ENCODE measurements around the gene ABCB7. TPM values are rescaled to one million over a fixed set of nuclear protein-coding genes. Genes with fewer than 3 reads are reported as not detected.

The ABCB7 gene
- total and polyA plus RNA-seq, 2 experiments from 2014 or later: 26.3 to 64.2 TPM

- H3K9me2 ChIP-seq (ENCODE audit: insufficient read depth): peaks cover 7% of the 10 kb centered on the region; the same call in 1 of the 2 replicates
- Mint-ChIP-seq H3K36me3 (ENCODE audit: low read depth) (peaks cover 4% of the 10 kb centered on the region; the same call in 2 of the 3 replicates), H3K9me3 (no peaks in the 10 kb centered on the region), H3K4me3 (no peak overlapping the region), H3K27me3 (ENCODE audit: insufficient read depth, low read depth, poor library complexity) (no peaks in the 10 kb centered on the region), H3K4me1 (peaks cover 28% of the 10 kb centered on the region), H3K27ac (peak overlapping the region; percentile 92)
- no peaks in the 10 kb centered on the region for H4K20me1 ChIP-seq (replicated peaks; ENCODE audit: insufficient read depth)
- no peak overlapping the region for H2AFZ ChIP-seq
- no peaks in the 10 kb centered on the region for H3K27me3 ChIP-seq (ENCODE audit: insufficient read depth)
- H3K27ac ChIP-seq (ENCODE audit: low read depth): no peak overlapping the region
- no peaks in the 10 kb centered on the region for H3K36me3 ChIP-seq (ENCODE audit: insufficient read depth)
- no peaks in the 10 kb centered on the region for H3F3A ChIP-seq (replicated peaks; ENCODE audit: low read depth)
- DNase-seq (ENCODE audit: low spot score): no peak
- H3K79me2 ChIP-seq (replicated peaks; ENCODE audit: insufficient read depth): 0 out of 2 replicates have a peak, but pooled peaks cover 7% of the 10 kb centered on the region
- ATAC-seq: no peak
- TF ChIP-seq EZH2phosphoT487 (IDR thresholded peaks at IDR 0.05; ENCODE audit: unreplicated experiment) (no peak), ZNF462 (CRISPR knock-in tag; IDR thresholded peaks at IDR 0.05) (no peak), STAT1 (IDR thresholded peaks at IDR 0.05; ENCODE audit: unreplicated experiment) (no peak), POLR2AphosphoS5 (IDR thresholded peaks at IDR 0.05; ENCODE audit: low read depth) (no peak), EZH2 (IDR thresholded peaks at IDR 0.05; ENCODE audit: low read depth, unreplicated experiment) (no peak), REST (IDR thresholded peaks at IDR 0.05; ENCODE audit: unreplicated experiment) (no peak), ZNF331 (CRISPR knock-in tag; IDR thresholded peaks at IDR 0.05; ENCODE audit: low read depth) (no peak), CREB1 (CRISPR knock-in tag; IDR thresholded peaks at IDR 0.05; ENCODE audit: low read depth) (no peak)
- H3K4me3 ChIP-seq: no peak overlapping the region
- H3K4me1 ChIP-seq (ENCODE audit: insufficient read depth): peaks cover 26% of the 10 kb centered on the region
- no peak overlapping the region for H3K4me2 ChIP-seq
These were observed 41.4 kb downstream of the ABCB7 start for GRCh38 chrX:75114638-75115037.
